Heart left ventricle (tissue), 16 donors: ENCODE results near the gene MLPH. TPM values are rescaled to one million over a fixed set of nuclear protein-coding genes. Genes with fewer than 3 reads are reported as not detected.
A peak's percentile ranks its signal among the peaks of the same experiment; 100 is the strongest.

Source experiments
- ATAC-seq, 4 donors: fragments of 200-7000 bp; cut with Tn5 transposase; one replicate each; pipeline ENCODE4 v1.9.1; 2020 to 2022; ENCODE audit warnings: moderate library complexity in 4 of 4, mild to moderate bottlenecking in 3 of 4, moderate number of reproducible peaks in 1 of 4
- DNase-seq, 5 donors: peaks; one replicate each; pipeline ENCODE4 v3.0.0-alpha.2; 2020
- H3K27ac ChIP-seq, 12 donors: fragments of 200-600 bp; sonication (generic) in 4 of 12; one replicate each; pipeline versions ENCODE4 v1.5.0 to v1.8.0; 2016 to 2022; ENCODE audit warnings: mild to moderate bottlenecking in 2 of 12
- H3K27me3 ChIP-seq, 9 donors: fragments of 200-600 bp; sonication (generic) in 2 of 9; one replicate each; pipeline versions ENCODE4 v1.5.1 to v1.8.0; 2016 to 2022; ENCODE audit warnings: mild to moderate bottlenecking in 3 of 9
- H3K36me3 ChIP-seq, 9 donors: fragments of 200-600 bp; sonication (generic) in 2 of 9; one replicate each; pipeline versions ENCODE4 v1.5.0 to v1.8.0; 2018 to 2022; ENCODE audit warnings: mild to moderate bottlenecking in 2 of 9
- H3K4me1 ChIP-seq, 12 donors: fragments of 200-600 bp; sonication (generic) in 4 of 12; one replicate each; pipeline versions ENCODE4 v1.5.0 to v1.8.0; 2016 to 2022; ENCODE audit warnings: mild to moderate bottlenecking in 3 of 12
- H3K4me3 ChIP-seq, 12 donors: fragments of 200-600 bp; sonication (generic) in 4 of 12; one replicate each; pipeline versions ENCODE4 v1.5.0 to v1.8.0; 2017 to 2022; ENCODE audit warnings: mild to moderate bottlenecking in 9 of 12, moderate library complexity in 4 of 12
- H3K9me3 ChIP-seq, 12 donors: fragments of 200-600 bp; sonication (generic) in 4 of 12; one replicate each; pipeline versions ENCODE4 v1.5.0 to v1.8.0; 2016 to 2022; ENCODE audit warnings: mild to moderate bottlenecking in 1 of 12
- POLR2A ChIP-seq, 2 donors: fragments of 450-650 bp; IDR thresholded peaks; one replicate each; pipeline ENCODE4 v1.6.1; 2017; ENCODE audit warnings: antibody characterized with exemption in 2 of 2, mild to moderate bottlenecking in 2 of 2, moderate library complexity in 2 of 2
- WGBS, 4 donors: extraction: QIAGEN DNeasy Blood & Tissue Kit in 2 of 4; methylation state at CpG; one replicate each; pipeline versions ENCODE4 v1.1.5 to v1.1.7; 2013 to 2018; 5-methylcytosine and 5-hydroxymethylcytosine counted together
- intact Hi-C, 10 donors: fragments of 100-400 bp; cut with DNase I; formaldehyde crosslinking; loops; one replicate each; pipeline versions ENCODE4 v1.11.1 to v1.14.2; 2022
- polyA plus RNA-seq, 2 donors: library from polyadenylated mRNA; stranded (reverse); fragments of 200-250 nt; gene quantifications; one replicate each; pipeline ENCODE4 v1.2.3, GENCODE V29; 2013
- total RNA-seq, 9 donors: library from RNA; depleted of rRNA in 2 of 9; stranded (reverse); fragments of >200 nt in 2 of 9; fragmentation: NEBNext Ultra II Directional in 3 of 9; extraction: Animal tissue kit (Norgen Biotek cat#: 25700) in 3 of 9; gene quantifications; one replicate each; pipeline versions ENCODE4 v1.1.0 to v1.2.4, GENCODE V29; 2016 to 2023
- TF ChIP-seq, protein P1 (sequence below), 12 donors: fragments of 200-600 bp; sonication (generic) in 4 of 12; IDR thresholded peaks; one replicate each; pipeline versions ENCODE4 v1.5.0 to v1.8.0; 2018 to 2022; ENCODE audit warnings: antibody characterized with exemption in 12 of 12, mild to moderate bottlenecking in 5 of 12
- donor health status: ischemic (EF 13 %, LVEDD 7.1; RV severe dilation, severe dysfunction).
- donor health status: healthy with polysubstance abuse.
- donor health status: DM: no; HTN: yes; CAD: no.
- donor health status: DM: no; HTN: no; CAD: no.
- donor health status: ischemic (EF 25% LVEDD 6.9; RV normal size, moderate dysfunction).
- donor health status: ischemic (EF 25% LVEDD 5.7; RV mildly dilated, moderate dysfunction).
- donor health status: healthy.
- donor health status: DM: yes; HTN: yes; CAD: no.
- donor health status: ischemic (EF 35%, LVEDD 5.7; RV mildly dilated, moderate dysfunction).
- donor health status: nonischemic (EF 11% LVEDD 7.7; RV severe dilation, severe dysfunction).
- donor health status: DM: yes; HTN: yes; CAD: no.
- donor health status: PGD.
- donor health status: ischemic (EF 29% LVEDD 5.4; RV normal size, mild dysfunction).
- donor health status: nonischemic (EF 23%, LVEDD 6.1; RV moderate dilation, normal function).

The MLPH gene
- total and polyA plus RNA-seq, 11 donors = 18.3 to 60.3 (median 30.7) TPM

DNA sequence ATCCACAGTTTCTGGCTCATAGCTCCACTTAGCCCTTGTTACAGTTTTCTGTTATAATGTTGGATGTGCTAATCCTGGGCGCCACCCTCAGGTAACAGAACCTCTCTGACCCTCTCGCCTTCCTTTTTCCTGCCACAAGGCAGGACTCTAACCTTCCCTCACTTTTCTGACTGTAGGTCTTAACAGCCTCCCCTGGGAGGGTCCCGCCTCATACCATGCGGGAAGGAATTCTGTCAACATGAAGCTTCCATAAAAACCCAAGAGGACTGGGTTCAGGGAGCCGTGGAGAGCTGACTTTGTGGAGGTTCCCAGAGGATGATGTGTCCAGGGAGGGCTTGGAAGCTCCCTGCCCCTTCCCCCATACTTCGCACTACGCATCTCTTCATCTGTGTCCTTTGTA is 115.4 kb downstream of the MLPH start:
- Histone ChIP-seq H3K4me3 (no peak overlapping the region), H3K36me3 (no peaks in the 10 kb centered on the region), H3K9me3 (no peaks in the 10 kb centered on the region), H3K4me1 (peaks cover 0 to 41% (median 28%) of the 10 kb centered on the region in 12 donors), H3K27me3 (no peaks in the 10 kb centered on the region), H3K27ac (no peak overlapping the region)
- DNase-seq = no peak
- intact Hi-C loops = loop anchor here in 7 of 10 donors (5.0 to 10.0 kb wide), 4 partner anchors 62 to 145 kb away; no protein-coding TSS in a partner anchor
- no peak for ATAC-seq
- TF ChIP-seq, protein P1, sequence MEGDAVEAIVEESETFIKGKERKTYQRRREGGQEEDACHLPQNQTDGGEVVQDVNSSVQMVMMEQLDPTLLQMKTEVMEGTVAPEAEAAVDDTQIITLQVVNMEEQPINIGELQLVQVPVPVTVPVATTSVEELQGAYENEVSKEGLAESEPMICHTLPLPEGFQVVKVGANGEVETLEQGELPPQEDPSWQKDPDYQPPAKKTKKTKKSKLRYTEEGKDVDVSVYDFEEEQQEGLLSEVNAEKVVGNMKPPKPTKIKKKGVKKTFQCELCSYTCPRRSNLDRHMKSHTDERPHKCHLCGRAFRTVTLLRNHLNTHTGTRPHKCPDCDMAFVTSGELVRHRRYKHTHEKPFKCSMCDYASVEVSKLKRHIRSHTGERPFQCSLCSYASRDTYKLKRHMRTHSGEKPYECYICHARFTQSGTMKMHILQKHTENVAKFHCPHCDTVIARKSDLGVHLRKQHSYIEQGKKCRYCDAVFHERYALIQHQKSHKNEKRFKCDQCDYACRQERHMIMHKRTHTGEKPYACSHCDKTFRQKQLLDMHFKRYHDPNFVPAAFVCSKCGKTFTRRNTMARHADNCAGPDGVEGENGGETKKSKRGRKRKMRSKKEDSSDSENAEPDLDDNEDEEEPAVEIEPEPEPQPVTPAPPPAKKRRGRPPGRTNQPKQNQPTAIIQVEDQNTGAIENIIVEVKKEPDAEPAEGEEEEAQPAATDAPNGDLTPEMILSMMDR (IDR thresholded peaks at IDR 0.05) = no peak
- TF ChIP-seq POLR2A (IDR thresholded peaks at IDR 0.05) = no peak
- WGBS, 4 donors = 88 to 97% (median 96%) methylated on average over 7 of the region's 7 CpGs

DNA sequence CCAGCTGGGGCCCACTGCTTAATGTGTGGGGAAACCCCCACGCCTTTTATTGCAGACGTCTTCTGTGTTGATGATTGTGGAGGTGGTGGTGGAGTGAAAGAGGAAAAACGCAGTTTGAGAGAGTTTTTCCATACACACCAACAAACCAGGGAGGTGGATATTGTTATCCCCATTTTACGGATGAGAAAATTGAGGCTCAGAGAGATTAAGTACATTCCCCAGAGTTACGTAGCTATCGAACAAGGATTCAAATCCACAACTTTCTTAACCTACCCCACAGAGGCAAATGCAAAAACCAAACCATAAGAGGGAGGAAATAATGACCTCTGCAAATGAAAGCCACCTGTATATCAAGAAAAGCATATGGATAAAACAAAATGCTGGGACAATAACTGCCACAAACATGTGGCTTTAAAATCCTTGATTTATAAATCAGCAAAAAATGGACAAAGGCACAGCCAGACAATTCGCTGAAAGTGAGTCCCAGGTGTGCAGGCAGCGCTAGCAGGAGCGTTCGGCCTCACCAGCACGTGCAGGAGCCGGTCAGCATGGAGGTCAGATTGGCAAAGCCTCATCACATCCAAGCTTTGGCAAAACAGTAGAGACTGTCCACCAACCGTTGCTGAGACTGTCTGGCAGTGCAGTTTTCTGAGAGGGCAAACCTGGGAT is 116.1 kb downstream of the MLPH start:
- no peaks in the 10 kb centered on the region for H3K9me3 ChIP-seq
- H3K4me3 ChIP-seq = peak overlapping the region in 2 of 12 donors; percentile 8 to 12
- WGBS, 4 donors = 75 to 84% (median 81%) methylated on average over 13 of the region's 13 CpGs
- no peaks in the 10 kb centered on the region for H3K36me3 ChIP-seq
- intact Hi-C loops = loop anchor here in 7 of 10 donors (5.0 to 10.0 kb wide), 4 partner anchors 62 to 144 kb away; no protein-coding TSS in a partner anchor
- H3K4me1 ChIP-seq = peaks cover 0 to 41% (median 28%) of the 10 kb centered on the region in 12 donors
- no peak for TF ChIP-seq POLR2A (IDR thresholded peaks at IDR 0.05)
- TF ChIP-seq, protein P1 (IDR thresholded peaks at IDR 0.05) = no peak
- ATAC-seq = no peak
- no peaks in the 10 kb centered on the region for H3K27me3 ChIP-seq
- H3K27ac ChIP-seq = peak overlapping the region in 4 of 12 donors; percentile 1 to 45 (median 30)
- DNase-seq = no peak

DNA sequence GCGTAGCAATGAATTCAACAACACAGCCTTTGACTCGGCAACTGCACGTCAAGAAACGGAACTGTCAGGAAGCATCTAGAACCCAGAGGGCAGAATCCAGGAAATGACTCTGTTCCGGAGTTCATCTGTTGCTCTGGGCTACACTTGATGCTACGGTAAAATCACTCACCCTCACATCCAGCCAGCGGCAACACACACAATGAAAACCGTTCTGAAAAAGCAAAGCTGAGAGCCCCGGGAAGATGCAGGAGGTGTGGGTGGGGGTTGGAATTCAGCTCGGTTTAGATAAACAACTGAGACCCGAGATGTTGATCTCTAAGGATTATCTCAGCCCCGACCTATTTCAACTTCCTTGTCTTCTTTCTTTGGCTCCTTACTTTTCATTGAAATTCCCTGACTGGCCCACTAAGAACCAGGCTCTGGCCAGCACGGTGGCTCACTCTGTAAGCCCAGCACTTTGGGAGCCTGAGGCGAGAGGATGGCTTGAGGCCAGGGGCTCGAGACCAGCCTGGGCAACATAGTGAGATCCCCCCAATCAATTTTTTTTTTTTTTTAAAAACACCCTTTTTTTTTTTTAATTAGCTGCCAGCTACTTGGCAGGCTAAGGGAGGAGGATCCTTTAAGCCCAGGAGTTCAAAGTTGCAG is 116.8 kb downstream of the MLPH start:
- Histone ChIP-seq H3K27ac (peak overlapping the region in 7 of 12 donors; percentile 17 to 57 (median 30)), H3K36me3 (no peaks in the 10 kb centered on the region), H3K9me3 (no peaks in the 10 kb centered on the region), H3K27me3 (no peaks in the 10 kb centered on the region), H3K4me1 (peaks cover 0 to 41% (median 28%) of the 10 kb centered on the region in 12 donors), H3K4me3 (peak overlapping the region in 3 of 12 donors; percentile 8 to 15 (median 12))
- 36 to 44% (median 44%) methylated on average over 14 to 15 of the region's 15 CpGs for WGBS, 4 donors
- TF ChIP-seq, protein P1 (IDR thresholded peaks at IDR 0.05) = no peak
- no peak for TF ChIP-seq POLR2A (IDR thresholded peaks at IDR 0.05)
- DNase-seq (peak in 2 of 5 donors; percentile 54 to 63), ATAC-seq (peak in 3 of 4 donors; percentile 21 to 70 (median 56))
- intact Hi-C loops = loop anchor here in 7 of 10 donors (5.0 to 10.0 kb wide), 4 partner anchors 61 to 143 kb away; no protein-coding TSS in a partner anchor

DNA sequence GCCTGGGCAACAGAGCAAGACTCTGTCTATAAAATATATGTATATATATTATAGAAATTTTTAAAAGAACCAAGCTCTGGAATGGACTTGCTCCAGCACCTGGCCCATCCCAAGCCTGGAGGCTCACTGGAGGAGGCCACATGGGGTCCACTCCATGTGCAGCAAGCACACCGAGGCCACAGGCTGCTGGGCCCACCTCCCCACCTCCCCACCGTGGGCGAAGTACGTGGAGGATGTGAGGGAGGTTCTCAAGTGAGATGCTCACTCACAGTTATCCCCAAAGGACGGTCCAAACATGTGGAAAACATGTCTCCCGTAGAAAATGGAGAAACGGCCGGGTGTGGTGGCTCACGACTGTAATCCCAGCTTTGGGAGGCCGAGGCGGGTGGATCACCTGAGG is 117.3 kb downstream of the MLPH start:
- Histone ChIP-seq H3K4me3 (no peak overlapping the region), H3K9me3 (no peaks in the 10 kb centered on the region), H3K27me3 (no peaks in the 10 kb centered on the region), H3K4me1 (peaks cover 0 to 40% (median 28%) of the 10 kb centered on the region in 12 donors), H3K27ac (peak overlapping the region in 3 of 12 donors; percentile 17 to 25 (median 25)), H3K36me3 (no peaks in the 10 kb centered on the region)
- no peak for DNase-seq
- intact Hi-C loops = loop anchor here in 7 of 10 donors (5.0 to 10.0 kb wide), 4 partner anchors 60 to 143 kb away; no protein-coding TSS in a partner anchor
- TF ChIP-seq, protein P1 (IDR thresholded peaks at IDR 0.05) = no peak
- no peak for TF ChIP-seq POLR2A (IDR thresholded peaks at IDR 0.05)
- WGBS, 4 donors = 80 to 88% (median 82%) methylated on average over 11 of the region's 11 CpGs
- no peak for ATAC-seq
